NCI-H69 (cell line): ENCODE data around the gene JMJD8.

ENCODE experiments used
- DNase-seq: peaks from one replicate; lab custom pipeline; 2025; lab: John Stamatoyannopoulos, UW

The JMJD8 gene

GRCh38 chr16:675884-676564 lies 8.1 kb downstream of the JMJD8 start:
- no peak for DNase-seq

GRCh38 chr16:674968-675883 lies 8.9 kb downstream of the JMJD8 start, which contains the start of gene RHBDL1:
Gene RHBDL1 (plus strand): TSS chr16:675671. CDS start chr16:675791, 120 bp downstream.
- DNase-seq, result peak; percentile 75

DNA sequence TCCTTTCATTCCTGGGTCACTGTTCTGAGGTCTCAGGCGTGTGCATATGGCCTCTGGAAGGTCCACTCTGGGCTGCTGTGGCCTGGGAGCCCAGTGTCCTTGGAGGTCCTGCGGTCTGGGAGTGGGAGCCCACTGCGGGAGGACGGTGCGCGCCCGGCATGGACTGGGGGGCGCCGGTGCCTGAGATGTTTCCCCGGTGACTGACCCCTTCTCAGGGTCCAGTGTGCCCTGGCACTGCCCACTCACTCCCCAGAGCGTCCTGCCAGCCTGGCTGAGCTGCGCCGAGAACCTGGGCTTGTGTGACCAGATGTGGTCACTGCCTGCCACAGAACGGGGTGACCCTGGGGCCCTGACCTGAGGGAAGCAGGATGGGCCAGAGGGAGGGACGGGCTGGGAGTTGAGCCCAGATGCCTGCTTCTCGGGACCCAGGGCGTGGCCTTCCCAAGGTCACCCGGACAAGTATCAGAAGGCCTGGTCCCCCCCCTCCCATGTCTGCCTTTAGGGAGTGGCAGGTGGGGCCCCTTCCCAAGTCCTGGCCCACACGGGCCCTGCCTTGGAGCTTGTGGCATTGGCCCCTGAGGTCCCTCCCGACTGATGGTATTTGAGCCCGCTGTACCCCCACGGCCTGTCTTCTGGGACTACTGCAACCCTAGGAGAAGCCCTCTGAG lies 9.8 kb downstream of the JMJD8 start:
- DNase-seq, result no peak

DNA sequence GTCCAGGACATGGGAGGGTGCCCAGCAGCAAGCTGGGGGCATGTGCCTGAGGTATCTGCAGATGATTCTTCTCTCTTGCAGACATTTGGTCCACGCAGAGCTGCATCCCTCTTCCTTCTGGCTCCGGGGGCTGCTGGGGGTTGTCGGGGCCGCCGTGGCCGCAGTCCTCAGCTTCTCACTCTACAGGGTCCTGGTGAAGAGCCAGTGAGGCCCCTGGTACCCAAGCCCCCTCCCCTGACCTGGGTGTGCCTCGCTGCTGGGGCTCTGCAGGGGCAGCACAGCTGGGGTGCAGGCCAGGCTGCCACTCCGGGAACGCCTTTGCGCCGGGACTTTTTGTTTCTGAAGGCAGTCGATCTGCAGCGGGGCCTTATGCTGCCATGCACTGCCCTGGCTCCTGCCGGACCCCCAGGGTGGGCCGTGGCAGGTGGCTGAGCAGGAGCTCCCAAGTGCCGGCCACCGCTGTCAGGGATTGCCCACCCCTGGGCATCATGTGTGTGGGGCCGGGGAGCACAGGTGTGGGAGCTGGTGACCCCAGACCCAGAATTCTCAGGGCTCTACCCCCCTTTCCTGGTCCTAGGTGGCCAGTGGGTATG lies 10.6 kb downstream of the JMJD8 start:
- no peak for DNase-seq

- DNase-seq, result no peak
Measured at GRCh38 chr16:672851-673250, 11.3 kb downstream of the JMJD8 start.

GRCh38 chr16:672371-672770 lies 11.8 kb downstream of the JMJD8 start:
- no peak for DNase-seq

- no peak for DNase-seq
Measured at GRCh38 chr16:671353-672131, 12.6 kb downstream of the JMJD8 start.

GRCh38 chr16:670485-671352 lies 13.4 kb downstream of the JMJD8 start:
- DNase-seq, result no peak

GRCh38 chr16:669666-670065 lies 14.5 kb downstream of the JMJD8 start:
- no peak for DNase-seq

DNA sequence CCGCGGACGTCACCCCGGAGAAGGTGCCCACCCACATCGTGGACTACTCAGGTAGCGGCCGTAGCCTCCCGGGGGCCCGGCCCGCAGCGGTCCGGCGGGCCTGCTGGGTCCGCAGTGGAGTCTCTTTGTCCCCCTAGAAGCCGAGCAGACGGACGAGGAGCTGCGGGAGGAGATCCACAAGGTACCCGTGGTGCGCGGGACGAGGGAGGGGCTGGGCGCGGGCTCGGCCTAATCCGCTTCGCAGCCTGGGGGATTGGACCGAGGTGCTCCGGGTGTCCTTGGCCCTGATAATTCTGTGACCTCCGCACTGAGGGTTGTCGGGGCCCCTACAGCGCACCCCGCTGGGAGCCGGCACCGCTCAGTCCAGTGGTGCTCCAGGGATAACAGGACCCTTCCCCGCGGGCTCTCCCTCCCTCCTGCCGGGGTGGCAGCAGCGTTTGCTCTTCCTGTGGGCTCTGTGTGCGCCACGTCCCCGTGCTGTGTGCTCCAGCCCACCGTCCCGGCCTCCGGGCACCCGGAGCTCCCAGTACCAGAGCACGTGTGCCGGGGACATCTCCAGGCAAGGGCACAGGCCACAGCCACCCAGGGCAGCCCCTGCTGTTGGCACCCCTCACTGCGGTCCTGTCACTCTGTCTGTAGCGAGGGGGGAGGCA lies 15.5 kb downstream of the JMJD8 start:
- DNase-seq, result peak; percentile 26

GRCh38 chr16:667780-668518 lies 16.2 kb downstream of the JMJD8 start, which contains the start of gene RHOT2:
Gene RHOT2 (plus strand): TSS chr16:668132. CDS start chr16:668200, 68 bp downstream.
- peak; percentile 97 for DNase-seq

DNA sequence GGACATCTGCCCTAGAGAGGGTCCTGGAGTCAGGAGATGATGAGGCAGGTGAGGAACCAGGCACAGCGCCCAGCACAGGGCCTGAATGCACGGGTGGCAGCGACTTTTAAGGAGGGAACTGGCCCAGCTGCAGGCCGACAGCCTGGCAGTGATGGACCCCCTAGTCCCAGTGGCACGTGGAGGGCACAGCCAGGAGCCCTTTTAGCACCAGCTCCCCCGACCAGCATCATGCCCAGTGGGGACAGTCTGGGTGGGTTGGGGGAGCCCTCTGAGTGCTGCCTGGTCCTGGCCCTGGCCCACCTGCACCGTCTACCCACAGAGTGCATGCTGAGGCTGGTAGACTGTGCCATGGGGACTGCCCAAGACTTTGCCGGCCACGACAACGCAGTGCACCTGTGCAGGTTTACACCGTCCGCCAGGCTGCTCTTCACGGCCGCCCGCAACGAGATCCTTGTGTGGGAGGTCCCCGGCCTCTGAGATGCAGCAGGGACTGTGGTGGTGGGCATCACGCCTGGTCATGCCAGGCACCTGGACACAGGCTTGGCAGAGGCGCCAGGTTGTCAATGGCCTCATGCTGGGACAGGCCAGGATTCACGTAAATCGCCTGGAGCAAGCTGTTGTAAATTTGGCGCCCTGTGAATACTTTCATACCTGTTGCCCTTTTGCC lies 16.9 kb downstream of the JMJD8 start:
- DNase-seq, result peak; percentile 59

DNA sequence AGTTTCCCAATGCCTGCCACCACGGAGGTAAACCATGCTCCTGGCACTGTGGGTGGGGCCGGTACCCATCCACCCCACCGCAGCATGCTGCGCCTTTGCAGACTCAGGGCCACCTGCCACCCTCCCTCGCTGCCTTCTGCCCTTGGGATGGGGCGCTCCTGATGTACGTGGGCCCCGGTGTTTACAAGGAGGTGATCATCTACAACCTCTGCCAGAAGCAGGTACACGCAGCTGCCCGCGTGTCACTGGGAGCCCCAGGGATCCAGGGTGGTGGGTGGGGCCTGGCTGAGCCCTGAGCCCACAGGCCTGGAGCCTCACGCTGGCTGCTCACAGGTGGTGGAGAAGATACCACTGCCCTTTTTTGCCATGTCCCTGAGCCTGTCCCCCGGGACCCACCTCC lies 17.6 kb downstream of the JMJD8 start:
- DNase-seq, result no peak

- DNase-seq, result no peak
Measured at GRCh38 chr16:662597-662996, 21.5 kb downstream of the JMJD8 start.

GRCh38 chr16:662095-662494 lies 22.0 kb downstream of the JMJD8 start:
- no peak for DNase-seq

- DNase-seq, result no peak
Measured at GRCh38 chr16:661184-661821, 22.8 kb downstream of the JMJD8 start.

- peak; percentile 86 for DNase-seq
Measured at GRCh38 chr16:660459-661183, 23.5 kb downstream of the JMJD8 start.

DNA sequence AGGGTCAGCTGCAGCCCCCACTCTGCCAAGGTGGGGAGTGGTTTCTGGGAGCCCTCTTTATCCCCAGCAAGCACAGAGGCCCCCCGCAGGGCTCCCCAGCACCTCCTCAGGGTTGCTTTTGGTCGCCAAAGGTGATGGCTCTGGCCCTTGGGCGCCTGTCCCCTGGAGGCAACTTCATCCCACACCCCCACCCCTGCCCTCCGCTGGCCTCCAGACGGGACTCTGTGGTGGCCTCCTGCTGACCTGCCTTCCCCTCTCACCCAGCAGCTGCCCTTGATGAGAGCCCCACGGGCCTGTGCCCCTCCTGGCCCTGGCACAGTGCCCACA lies 24.0 kb downstream of the JMJD8 start:
- no peak for DNase-seq
